MCF 10A (cell line): ENCODE data around the gene NT5DC2. TPM values are rescaled to one million over a fixed set of nuclear protein-coding genes. Genes with fewer than 3 reads are reported as not detected.

Source experiments
- BruUV-seq: library from RNA; stranded (reverse); fragments of 400-500 nt; replicated peaks from 2 replicates; lab custom pipeline; 2021; lab: Mats Ljungman, UMichigan
- CTCF ChIA-PET: fragments of 300-600 bp; sonication (Branson Sonifier 250); formaldehyde crosslinking; extraction: SDS; loops from one replicate; lab custom pipeline; 2021; ENCODE audit warnings: antibody characterized with exemption, inconsistent platforms; lab: Yijun Ruan, JAX
- POLR2A ChIA-PET: fragments of 300-600, 350-650 bp; sonication (Branson Sonifier 250); formaldehyde crosslinking; extraction: SDS; loops from one replicate; lab custom pipeline; 2020; ENCODE audit warnings: antibody characterized with exemption, inconsistent platforms; lab: Yijun Ruan, JAX
- DNase-seq: peaks from one replicate; pipeline ENCODE4 v3.0.0-alpha.2; 2018; ENCODE audit not compliant: unreplicated experiment
- H3K27ac Mint-ChIP-seq: one replicate; pipeline ENCODE4 v1.8.0; 2022; ENCODE audit warnings: mild to moderate bottlenecking, low read depth, mixed read lengths; ENCODE audit not compliant: unreplicated experiment
- H3K27me3 Mint-ChIP-seq: one replicate; pipeline ENCODE4 v1.8.0; 2022; ENCODE audit warnings: mixed read lengths; ENCODE audit not compliant: insufficient read depth, unreplicated experiment
- H3K36me3 Mint-ChIP-seq: one replicate; pipeline ENCODE4 v1.8.0; 2022; ENCODE audit warnings: mild to moderate bottlenecking, moderate library complexity, mixed read lengths; ENCODE audit not compliant: insufficient read depth, unreplicated experiment
- H3K4me1 Mint-ChIP-seq: one replicate; pipeline ENCODE4 v1.8.0; 2022; ENCODE audit warnings: mixed read lengths; ENCODE audit not compliant: insufficient read depth, unreplicated experiment
- H3K4me3 Mint-ChIP-seq: one replicate; pipeline ENCODE4 v1.8.0; 2022; ENCODE audit warnings: mild to moderate bottlenecking, moderate library complexity, mixed read lengths; ENCODE audit not compliant: unreplicated experiment
- H3K9me3 Mint-ChIP-seq: one replicate; pipeline ENCODE4 v1.8.0; 2022; ENCODE audit warnings: mixed read lengths; ENCODE audit not compliant: unreplicated experiment
- intact Hi-C: fragments of 100-400 bp; cut with micrococcal nuclease; formaldehyde crosslinking; loops from 2 replicates; pipeline ENCODE4 v1.14.1; 2022
- total RNA-seq: library from RNA; stranded (reverse); gene quantifications from 2 replicates; pipeline ENCODE4 v1.2.3, GENCODE V29; 2022
- TF ChIP-seq, protein P1 (sequence below): fragments of 200-600 bp; IDR thresholded peaks from one replicate; pipeline ENCODE4 v1.8.0; 2022; ENCODE audit warnings: antibody characterized with exemption, mild to moderate bottlenecking; ENCODE audit not compliant: unreplicated experiment

The NT5DC2 gene
- total RNA-seq, 1 experiment from 2014 or later = 28.9 TPM

DNA sequence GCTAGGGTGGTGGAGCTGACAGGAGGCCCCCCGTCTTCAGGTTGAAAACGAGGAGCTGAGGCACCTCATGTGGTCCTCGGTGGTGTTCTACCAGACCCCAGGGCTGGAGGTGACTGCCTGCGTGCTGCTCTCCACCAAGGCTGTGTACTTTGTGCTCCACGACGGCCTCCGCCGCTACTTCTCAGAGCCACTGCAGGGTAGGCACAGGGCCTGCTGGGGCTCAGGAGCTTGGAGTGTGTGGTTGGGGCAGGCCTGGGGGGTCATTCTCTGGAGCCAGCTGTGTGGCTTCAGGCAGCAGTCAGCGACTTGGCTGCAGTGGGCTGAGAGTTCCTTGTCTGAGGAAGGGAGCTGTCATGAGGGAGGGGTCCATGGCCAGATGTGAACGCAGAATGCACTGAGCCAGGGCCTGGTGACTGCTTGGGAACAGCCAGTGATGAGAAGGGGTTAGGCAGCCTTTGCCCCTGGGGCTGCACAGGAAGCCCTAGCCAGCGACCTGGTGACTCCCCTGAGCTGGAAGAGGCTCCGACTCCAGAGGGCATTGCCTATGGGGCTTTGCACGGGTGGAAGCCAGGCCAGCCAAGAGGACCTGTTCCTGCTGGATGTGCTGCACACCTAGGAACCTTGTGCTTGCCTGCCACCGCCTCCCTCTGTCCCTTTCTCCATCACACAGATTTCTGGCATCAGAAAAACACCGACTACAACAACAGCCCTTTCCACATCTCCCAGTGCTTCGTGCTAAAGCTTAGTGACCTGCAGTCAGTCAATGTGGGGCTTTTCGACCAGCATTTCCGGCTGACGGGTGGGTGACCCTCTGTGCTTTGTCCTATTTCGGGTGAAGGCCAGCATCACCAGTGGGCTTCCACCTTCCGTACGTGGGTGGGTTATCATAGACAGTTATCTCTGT lies 43.4 kb downstream of the NT5DC2 start:
- H3K27ac Mint-ChIP-seq = no peak overlapping the region
- CTCF ChIA-PET = interaction anchor here (0.7 to 0.9 kb wide), 3 partner anchors 78 to 402 kb away, joined by 3 to 4 read pairs (median 3); no protein-coding TSS in a partner anchor

DNA sequence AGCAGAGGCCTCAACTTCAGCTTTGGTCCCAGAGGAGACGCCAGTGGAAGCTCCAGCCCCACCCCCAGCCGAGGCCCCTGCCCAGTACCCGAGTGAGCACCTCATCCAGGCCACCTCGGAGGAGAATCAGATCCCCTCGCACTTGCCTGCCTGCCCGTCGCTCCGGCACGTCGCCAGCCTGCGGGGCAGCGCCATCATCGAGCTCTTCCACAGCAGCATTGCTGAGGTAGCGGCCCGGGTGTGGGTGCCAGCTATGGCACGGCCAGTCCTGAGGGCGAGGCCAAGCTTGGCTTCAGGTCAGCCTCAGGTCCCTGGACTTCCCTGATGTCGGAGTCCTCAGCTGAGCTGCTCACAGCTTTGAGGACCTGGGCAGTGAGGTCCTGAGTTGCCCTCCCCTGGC lies 44.2 kb downstream of the NT5DC2 start:
- POLR2A ChIA-PET = no interaction called here
- intact Hi-C loops = no loop called here
- TF ChIP-seq, protein P1, sequence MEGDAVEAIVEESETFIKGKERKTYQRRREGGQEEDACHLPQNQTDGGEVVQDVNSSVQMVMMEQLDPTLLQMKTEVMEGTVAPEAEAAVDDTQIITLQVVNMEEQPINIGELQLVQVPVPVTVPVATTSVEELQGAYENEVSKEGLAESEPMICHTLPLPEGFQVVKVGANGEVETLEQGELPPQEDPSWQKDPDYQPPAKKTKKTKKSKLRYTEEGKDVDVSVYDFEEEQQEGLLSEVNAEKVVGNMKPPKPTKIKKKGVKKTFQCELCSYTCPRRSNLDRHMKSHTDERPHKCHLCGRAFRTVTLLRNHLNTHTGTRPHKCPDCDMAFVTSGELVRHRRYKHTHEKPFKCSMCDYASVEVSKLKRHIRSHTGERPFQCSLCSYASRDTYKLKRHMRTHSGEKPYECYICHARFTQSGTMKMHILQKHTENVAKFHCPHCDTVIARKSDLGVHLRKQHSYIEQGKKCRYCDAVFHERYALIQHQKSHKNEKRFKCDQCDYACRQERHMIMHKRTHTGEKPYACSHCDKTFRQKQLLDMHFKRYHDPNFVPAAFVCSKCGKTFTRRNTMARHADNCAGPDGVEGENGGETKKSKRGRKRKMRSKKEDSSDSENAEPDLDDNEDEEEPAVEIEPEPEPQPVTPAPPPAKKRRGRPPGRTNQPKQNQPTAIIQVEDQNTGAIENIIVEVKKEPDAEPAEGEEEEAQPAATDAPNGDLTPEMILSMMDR = no peak
- no peaks in the 10 kb centered on the region for H3K9me3 Mint-ChIP-seq
- BruUV-seq = no TSS peak
- DNase-seq = no peak
- no peak overlapping the region for H3K27ac Mint-ChIP-seq
- peaks cover 46% of the 10 kb centered on the region for H3K36me3 Mint-ChIP-seq
- H3K4me1 Mint-ChIP-seq = no peaks in the 10 kb centered on the region
- H3K4me3 Mint-ChIP-seq = no peak overlapping the region
- no peaks in the 10 kb centered on the region for H3K27me3 Mint-ChIP-seq
- CTCF ChIA-PET = interaction anchor here (0.9 kb wide), 1 partner anchor 90 kb away, joined by 3 read pairs; no protein-coding TSS in a partner anchor

More for the DNA sequence above, 43.4 kb downstream of the NT5DC2 start:
- peaks cover 46% of the 10 kb centered on the region for H3K36me3 Mint-ChIP-seq
- TF ChIP-seq, protein P1 = no peak
- no peak overlapping the region for H3K4me3 Mint-ChIP-seq
- intact Hi-C loops = no loop called here
- no peaks in the 10 kb centered on the region for H3K4me1 Mint-ChIP-seq
- POLR2A ChIA-PET = interaction anchor here (0.5 kb wide), 1 partner anchor 642 kb away, joined by 4 read pairs; no protein-coding TSS in a partner anchor
- no peaks in the 10 kb centered on the region for H3K9me3 Mint-ChIP-seq
- no peak for DNase-seq
- H3K27me3 Mint-ChIP-seq = no peaks in the 10 kb centered on the region
- BruUV-seq = no TSS peak

DNA sequence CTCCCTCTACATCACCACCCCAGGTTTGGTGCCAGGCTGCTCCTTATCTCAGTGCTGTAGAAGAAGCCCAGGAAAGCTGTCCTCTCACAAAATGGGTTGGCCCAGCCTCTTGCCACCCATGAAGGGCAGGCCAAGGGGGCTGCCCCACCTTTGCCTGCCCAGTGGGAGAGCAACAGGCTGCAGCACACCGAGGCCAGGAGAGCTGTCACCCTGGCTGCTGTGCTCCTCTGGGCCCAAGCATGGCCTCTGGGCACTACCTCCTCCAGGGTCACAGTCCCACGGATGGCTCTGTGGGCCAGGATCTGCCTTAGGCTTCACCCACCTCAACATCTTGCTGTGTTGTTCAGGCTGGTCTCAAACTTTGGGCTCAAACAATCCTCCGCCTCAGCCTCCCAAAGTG lies 44.9 kb downstream of the NT5DC2 start:
- no TSS peak for BruUV-seq
- no peak for DNase-seq
- peaks cover 46% of the 10 kb centered on the region for H3K36me3 Mint-ChIP-seq
- no peak overlapping the region for H3K27ac Mint-ChIP-seq
- no peak overlapping the region for H3K4me3 Mint-ChIP-seq
- H3K27me3 Mint-ChIP-seq = no peaks in the 10 kb centered on the region
- intact Hi-C loops = no loop called here
- TF ChIP-seq, protein P1 = no peak
- no peaks in the 10 kb centered on the region for H3K4me1 Mint-ChIP-seq
- ChIA-PET CTCF (interaction anchor here (0.7 kb wide), 1 partner anchor 23 kb away, joined by 4 read pairs; no protein-coding TSS in a partner anchor), POLR2A (no interaction called here)
- H3K9me3 Mint-ChIP-seq = no peaks in the 10 kb centered on the region
